Naive thymus-derived CD8-positive, alpha-beta T cell (primary cell): ENCODE results near the gene MAGI1. TPM values are rescaled to one million over a fixed set of nuclear protein-coding genes. Genes with fewer than 3 reads are reported as not detected.

Experiments
- ATAC-seq, 2 donors: fragments of 150-1000 bp; cut with Tn5 transposase in 1 of 2; sonication (Bioruptor Pico), chemical (Tn5 transposase) in 1 of 2; 1 replicate in 1 of 2; 2 replicates in 1 of 2; pipeline ENCODE4 v1.10.0; 2021; ENCODE audit warnings: mild to moderate bottlenecking in 2 of 2, moderate library complexity in 2 of 2
- POLR2A ChIA-PET: fragments of 350-600 bp; sonication (Branson Sonifier 250); formaldehyde crosslinking; loops from one replicate; lab custom pipeline; 2021; ENCODE audit warnings: antibody characterized with exemption; lab: Charles Lee
- DNase-seq, 10 donors: peaks; one replicate each; pipeline versions ENCODE4 v3.0.0 to v3.0.0-alpha.2; 2020 to 2022
- H3K27ac Mint-ChIP-seq, 10 donors: one replicate each; pipeline ENCODE4 v1.8.0; 2020 to 2022; ENCODE audit warnings: mild to moderate bottlenecking in 10 of 10, mixed read lengths in 10 of 10, moderate library complexity in 4 of 10, inconsistent platforms in 1 of 10
- H3K27me3 Mint-ChIP-seq, 5 donors: one replicate each; pipeline ENCODE4 v1.8.0; 2021 to 2022; ENCODE audit warnings: mixed read lengths in 5 of 5
- H3K36me3 Mint-ChIP-seq, 3 donors: one replicate each; pipeline ENCODE4 v1.8.0; 2020 to 2022; ENCODE audit warnings: mixed read lengths in 3 of 3, mild to moderate bottlenecking in 2 of 3, inconsistent platforms in 1 of 3
- H3K4me1 Mint-ChIP-seq, 4 donors: one replicate each; pipeline ENCODE4 v1.8.0; 2021 to 2022; ENCODE audit warnings: mixed read lengths in 4 of 4
- H3K4me3 Mint-ChIP-seq, 10 donors: one replicate each; pipeline ENCODE4 v1.8.0; 2020 to 2022; ENCODE audit warnings: mild to moderate bottlenecking in 10 of 10, mixed read lengths in 10 of 10, moderate library complexity in 6 of 10, inconsistent platforms in 1 of 10
- H3K9me3 Mint-ChIP-seq, 9 donors: one replicate each; pipeline ENCODE4 v1.8.0; 2020 to 2022; ENCODE audit warnings: mixed read lengths in 9 of 9, mild to moderate bottlenecking in 3 of 9, inconsistent platforms in 1 of 9, moderate library complexity in 1 of 9
- polyA plus RNA-seq, 3 donors: library from polyadenylated mRNA; unstranded; fragments of 300-500 nt; fragmentation: Illumina TruSeq; gene quantifications; one replicate each; pipeline ENCODE4 v1.2.3, GENCODE V29; 2021
- total RNA-seq, 8 experiments: library from RNA in 2 of 8; stranded (reverse) in 2 of 8; gene quantifications; one replicate each; pipeline ENCODE4 v1.2.3 and lab custom pipeline; 2021 to 2026

The MAGI1 gene
- total and polyA plus RNA-seq, 5 experiments from 2014 or later = not detected

- Mint-ChIP-seq H3K27me3 (peaks cover 0 to 2% (median 0%) of the 10 kb centered on the region in 5 donors), H3K36me3 (no peaks in the 10 kb centered on the region), H3K9me3 (peaks cover 0 to 1% (median 0%) of the 10 kb centered on the region in 9 donors), H3K4me3 (no peak overlapping the region), H3K4me1 (no peaks in the 10 kb centered on the region), H3K27ac (no peak overlapping the region)
- POLR2A ChIA-PET = no interaction called here
- DNase-seq (no peak), ATAC-seq (no peak)
These were observed 250.3 kb downstream of the MAGI1 start for GRCh38 chr3:65788461-65788860.

GRCh38 chr3:65787827-65788226 lies 250.9 kb downstream of the MAGI1 start:
- Mint-ChIP-seq H3K9me3 (peaks cover 0 to 1% (median 0%) of the 10 kb centered on the region in 9 donors), H3K4me3 (no peak overlapping the region), H3K27me3 (peaks cover 0 to 3% (median 0%) of the 10 kb centered on the region in 5 donors), H3K36me3 (no peaks in the 10 kb centered on the region), H3K4me1 (no peaks in the 10 kb centered on the region), H3K27ac (no peak overlapping the region)
- no peak for DNase-seq
- no peak for ATAC-seq
- POLR2A ChIA-PET = no interaction called here

- DNase-seq (no peak), ATAC-seq (no peak)
- H3K36me3 Mint-ChIP-seq = no peaks in the 10 kb centered on the region
- POLR2A ChIA-PET = no interaction called here
- H3K27ac Mint-ChIP-seq = no peak overlapping the region
- H3K4me3 Mint-ChIP-seq = no peak overlapping the region
- peaks cover 0 to 1% (median 0%) of the 10 kb centered on the region in 9 donors for H3K9me3 Mint-ChIP-seq
- no peaks in the 10 kb centered on the region for H3K4me1 Mint-ChIP-seq
- peaks cover 0 to 3% (median 0%) of the 10 kb centered on the region in 5 donors for H3K27me3 Mint-ChIP-seq
These were observed 251.4 kb downstream of the MAGI1 start for GRCh38 chr3:65787340-65787739.

- no peak overlapping the region for H3K27ac Mint-ChIP-seq
- peaks cover 0 to 3% (median 0%) of the 10 kb centered on the region in 5 donors for H3K27me3 Mint-ChIP-seq
- no peaks in the 10 kb centered on the region for H3K36me3 Mint-ChIP-seq
- H3K9me3 Mint-ChIP-seq = peaks cover 0 to 1% (median 0%) of the 10 kb centered on the region in 9 donors
- ATAC-seq = no peak
- POLR2A ChIA-PET = no interaction called here
- no peak for DNase-seq
- H3K4me1 Mint-ChIP-seq = no peaks in the 10 kb centered on the region
- no peak overlapping the region for H3K4me3 Mint-ChIP-seq
These were observed 251.8 kb downstream of the MAGI1 start for GRCh38 chr3:65786890-65787289.

GRCh38 chr3:65785065-65785645 lies 253.6 kb downstream of the MAGI1 start:
- ATAC-seq (no peak), DNase-seq (no peak)
- Mint-ChIP-seq H3K27ac (no peak overlapping the region), H3K4me3 (no peak overlapping the region), H3K9me3 (peaks cover 0 to 1% (median 0%) of the 10 kb centered on the region in 9 donors), H3K27me3 (peaks cover 0 to 3% (median 0%) of the 10 kb centered on the region in 5 donors), H3K4me1 (no peaks in the 10 kb centered on the region), H3K36me3 (no peaks in the 10 kb centered on the region)
- POLR2A ChIA-PET = no interaction called here

GRCh38 chr3:65783117-65783516 lies 255.6 kb downstream of the MAGI1 start:
- POLR2A ChIA-PET = no interaction called here
- Mint-ChIP-seq H3K36me3 (no peaks in the 10 kb centered on the region), H3K4me1 (no peaks in the 10 kb centered on the region), H3K27ac (peak overlapping the region in 1 of 10 donors; percentile 35), H3K27me3 (peaks cover 0 to 6% (median 0%) of the 10 kb centered on the region in 5 donors), H3K9me3 (peaks cover 0 to 2% (median 0%) of the 10 kb centered on the region in 9 donors), H3K4me3 (no peak overlapping the region)
- no peak for ATAC-seq
- DNase-seq = no peak

- no peak overlapping the region for H3K4me3 Mint-ChIP-seq
- no peak for DNase-seq
- H3K27me3 Mint-ChIP-seq = peaks cover 0 to 6% (median 0%) of the 10 kb centered on the region in 5 donors
- no peaks in the 10 kb centered on the region for H3K36me3 Mint-ChIP-seq
- POLR2A ChIA-PET = no interaction called here
- peaks cover 0 to 4% (median 0%) of the 10 kb centered on the region in 9 donors for H3K9me3 Mint-ChIP-seq
- no peaks in the 10 kb centered on the region for H3K4me1 Mint-ChIP-seq
- no peak overlapping the region for H3K27ac Mint-ChIP-seq
- ATAC-seq = no peak
These were observed 257.1 kb downstream of the MAGI1 start for GRCh38 chr3:65781594-65781993.

GRCh38 chr3:65779390-65779789 lies 259.3 kb downstream of the MAGI1 start:
- H3K27ac Mint-ChIP-seq = no peak overlapping the region
- peaks cover 0 to 7% (median 0%) of the 10 kb centered on the region in 5 donors for H3K27me3 Mint-ChIP-seq
- DNase-seq = no peak
- no peaks in the 10 kb centered on the region for H3K36me3 Mint-ChIP-seq
- no peaks in the 10 kb centered on the region for H3K4me1 Mint-ChIP-seq
- POLR2A ChIA-PET = no interaction called here
- no peak overlapping the region for H3K4me3 Mint-ChIP-seq
- H3K9me3 Mint-ChIP-seq = peaks cover 0 to 4% (median 0%) of the 10 kb centered on the region in 9 donors
- no peak for ATAC-seq

GRCh38 chr3:65778968-65779367 lies 259.8 kb downstream of the MAGI1 start:
- DNase-seq (no peak), ATAC-seq (no peak)
- Mint-ChIP-seq H3K27ac (no peak overlapping the region), H3K27me3 (peaks cover 0 to 7% (median 0%) of the 10 kb centered on the region in 5 donors), H3K4me3 (no peak overlapping the region), H3K36me3 (no peaks in the 10 kb centered on the region), H3K4me1 (no peaks in the 10 kb centered on the region), H3K9me3 (peaks cover 0 to 4% (median 0%) of the 10 kb centered on the region in 9 donors)
- POLR2A ChIA-PET = no interaction called here

GRCh38 chr3:65777050-65777449 lies 261.7 kb downstream of the MAGI1 start:
- ATAC-seq (no peak), DNase-seq (no peak)
- POLR2A ChIA-PET = no interaction called here
- H3K36me3 Mint-ChIP-seq = no peaks in the 10 kb centered on the region
- H3K27ac Mint-ChIP-seq = no peak overlapping the region
- no peaks in the 10 kb centered on the region for H3K4me1 Mint-ChIP-seq
- H3K27me3 Mint-ChIP-seq = peaks cover 0 to 8% (median 0%) of the 10 kb centered on the region in 5 donors
- peaks cover 0 to 5% (median 0%) of the 10 kb centered on the region in 9 donors for H3K9me3 Mint-ChIP-seq
- H3K4me3 Mint-ChIP-seq = no peak overlapping the region

GRCh38 chr3:65776494-65776893 lies 262.2 kb downstream of the MAGI1 start:
- no peak for DNase-seq
- Mint-ChIP-seq H3K9me3 (peaks cover 0 to 5% (median 0%) of the 10 kb centered on the region in 9 donors), H3K4me1 (no peaks in the 10 kb centered on the region), H3K27ac (no peak overlapping the region), H3K36me3 (no peaks in the 10 kb centered on the region), H3K4me3 (no peak overlapping the region), H3K27me3 (peaks cover 0 to 8% (median 0%) of the 10 kb centered on the region in 5 donors)
- ATAC-seq = no peak
- POLR2A ChIA-PET = no interaction called here

- Mint-ChIP-seq H3K36me3 (no peaks in the 10 kb centered on the region), H3K4me3 (no peak overlapping the region), H3K27me3 (peaks cover 0 to 8% (median 0%) of the 10 kb centered on the region in 5 donors), H3K4me1 (no peaks in the 10 kb centered on the region), H3K9me3 (peaks cover 0 to 5% (median 0%) of the 10 kb centered on the region in 9 donors), H3K27ac (no peak overlapping the region)
- POLR2A ChIA-PET = no interaction called here
- ATAC-seq = no peak
- no peak for DNase-seq
These were observed 262.6 kb downstream of the MAGI1 start for GRCh38 chr3:65776081-65776480.

GRCh38 chr3:65772758-65773157 lies 266.0 kb downstream of the MAGI1 start:
- Mint-ChIP-seq H3K9me3 (peaks cover 0 to 5% (median 0%) of the 10 kb centered on the region in 9 donors), H3K27me3 (peaks cover 0 to 5% (median 1%) of the 10 kb centered on the region in 5 donors), H3K4me3 (no peak overlapping the region), H3K4me1 (no peaks in the 10 kb centered on the region), H3K36me3 (no peaks in the 10 kb centered on the region), H3K27ac (no peak overlapping the region)
- POLR2A ChIA-PET = interaction anchor here (0.6 kb wide), 1 partner anchor 53 kb away, joined by 3 read pairs; no protein-coding TSS in a partner anchor
- no peak for ATAC-seq
- DNase-seq = no peak

- POLR2A ChIA-PET = no interaction called here
- Mint-ChIP-seq H3K27me3 (peaks cover 0 to 4% (median 0%) of the 10 kb centered on the region in 5 donors), H3K4me1 (no peaks in the 10 kb centered on the region), H3K27ac (no peak overlapping the region), H3K9me3 (peaks cover 0 to 3% (median 0%) of the 10 kb centered on the region in 9 donors), H3K4me3 (no peak overlapping the region), H3K36me3 (no peaks in the 10 kb centered on the region)
- no peak for ATAC-seq
- DNase-seq = no peak
These were observed 271.2 kb downstream of the MAGI1 start for GRCh38 chr3:65767551-65767950.
